ENCODE results near the gene DES.

The DES gene

GRCh38 chr2:219475697-219476651, 57.8 kb downstream of the DES start:
- peak; percentile 66 for DNase-seq

All from stimulated activated CD4-positive, alpha-beta T cell treated with anti-CD3 and anti-CD28 coated beads, Interleukin-4, amount 100 ng/mL, for 1 hour (primary cell).